Measurements from ENCODE around the gene PTPRT. TPM values are rescaled to one million over a fixed set of nuclear protein-coding genes. Genes with fewer than 3 reads are reported as not detected.

The PTPRT gene
- total and polyA plus RNA-seq, 4 donors: 0.14 to 2.8 (median 0.40) TPM

DNA sequence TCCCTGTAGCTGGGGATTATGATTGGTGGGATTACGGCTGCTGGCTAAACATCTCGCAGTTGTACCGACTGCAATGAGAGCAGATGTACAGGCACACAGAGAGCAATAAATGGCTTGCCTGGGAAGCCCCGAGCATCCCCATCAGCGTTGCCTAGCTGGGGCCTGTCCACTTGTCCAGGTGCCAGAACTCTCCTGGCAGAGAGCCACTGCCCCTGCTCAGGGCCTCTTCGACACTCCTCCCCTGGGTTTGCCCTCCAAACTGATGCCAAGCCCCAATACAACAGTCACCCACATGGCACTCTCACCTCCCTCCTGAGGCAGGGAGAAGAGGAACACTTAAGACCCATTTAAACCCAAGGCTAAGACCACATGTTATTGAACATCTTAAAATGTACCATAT is 715.1 kb downstream of the PTPRT start (continued):
- TF ChIP-seq ZBTB33 (IDR thresholded peaks at IDR 0.05): no peak
- TF ChIP-seq TAF1 (conservative IDR thresholded peaks at IDR 0.05): no peak
- no peak for TF ChIP-seq FOXA2 (IDR thresholded peaks at IDR 0.05)
- TF ChIP-seq MAX (IDR thresholded peaks at IDR 0.05): no peak
- TF ChIP-seq YY1 (IDR thresholded peaks at IDR 0.05): no peak
- no peak for TF ChIP-seq JUND (IDR thresholded peaks at IDR 0.05)
- TF ChIP-seq RXRA (IDR thresholded peaks at IDR 0.05): no peak
- no peak for TF ChIP-seq HNF4A (conservative IDR thresholded peaks at IDR 0.05)

DNA sequence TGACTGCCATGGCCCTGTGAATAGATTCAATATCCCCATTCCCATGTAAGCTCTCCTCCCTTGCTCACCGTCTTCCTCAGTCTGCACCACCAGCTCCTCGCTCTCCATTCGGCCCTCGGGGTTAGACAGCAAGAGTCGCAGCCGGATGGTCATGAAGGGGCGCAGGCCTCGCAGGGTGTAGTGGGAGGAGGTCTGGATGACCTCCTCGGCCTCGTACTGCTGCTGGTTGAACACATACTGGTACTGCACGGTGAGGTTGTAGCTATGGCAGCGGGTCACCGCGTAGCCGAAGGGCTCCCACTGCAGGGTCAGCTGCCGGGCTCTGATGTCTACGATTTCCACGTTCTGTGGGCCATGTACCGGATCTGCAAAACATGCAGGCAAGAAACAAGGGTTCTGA is 717.5 kb downstream of the PTPRT start:
- WGBS: 92% methylated on average over 19 of the region's 19 CpGs
- no peak overlapping the region for H3K9ac ChIP-seq (ENCODE audit: low read depth in 1 of 2, low read length in 2 of 2)
- no peak for TF ChIP-seq TAF1 (conservative IDR thresholded peaks at IDR 0.05)
- no peak for TF ChIP-seq FOXA1 (IDR thresholded peaks at IDR 0.05)
- TF ChIP-seq RXRA (IDR thresholded peaks at IDR 0.05): no peak
- TF ChIP-seq JUND (IDR thresholded peaks at IDR 0.05): no peak
- no peak for TF ChIP-seq YY1 (IDR thresholded peaks at IDR 0.05)
- TF ChIP-seq MAX (IDR thresholded peaks at IDR 0.05): no peak
- TF ChIP-seq, protein P1, sequence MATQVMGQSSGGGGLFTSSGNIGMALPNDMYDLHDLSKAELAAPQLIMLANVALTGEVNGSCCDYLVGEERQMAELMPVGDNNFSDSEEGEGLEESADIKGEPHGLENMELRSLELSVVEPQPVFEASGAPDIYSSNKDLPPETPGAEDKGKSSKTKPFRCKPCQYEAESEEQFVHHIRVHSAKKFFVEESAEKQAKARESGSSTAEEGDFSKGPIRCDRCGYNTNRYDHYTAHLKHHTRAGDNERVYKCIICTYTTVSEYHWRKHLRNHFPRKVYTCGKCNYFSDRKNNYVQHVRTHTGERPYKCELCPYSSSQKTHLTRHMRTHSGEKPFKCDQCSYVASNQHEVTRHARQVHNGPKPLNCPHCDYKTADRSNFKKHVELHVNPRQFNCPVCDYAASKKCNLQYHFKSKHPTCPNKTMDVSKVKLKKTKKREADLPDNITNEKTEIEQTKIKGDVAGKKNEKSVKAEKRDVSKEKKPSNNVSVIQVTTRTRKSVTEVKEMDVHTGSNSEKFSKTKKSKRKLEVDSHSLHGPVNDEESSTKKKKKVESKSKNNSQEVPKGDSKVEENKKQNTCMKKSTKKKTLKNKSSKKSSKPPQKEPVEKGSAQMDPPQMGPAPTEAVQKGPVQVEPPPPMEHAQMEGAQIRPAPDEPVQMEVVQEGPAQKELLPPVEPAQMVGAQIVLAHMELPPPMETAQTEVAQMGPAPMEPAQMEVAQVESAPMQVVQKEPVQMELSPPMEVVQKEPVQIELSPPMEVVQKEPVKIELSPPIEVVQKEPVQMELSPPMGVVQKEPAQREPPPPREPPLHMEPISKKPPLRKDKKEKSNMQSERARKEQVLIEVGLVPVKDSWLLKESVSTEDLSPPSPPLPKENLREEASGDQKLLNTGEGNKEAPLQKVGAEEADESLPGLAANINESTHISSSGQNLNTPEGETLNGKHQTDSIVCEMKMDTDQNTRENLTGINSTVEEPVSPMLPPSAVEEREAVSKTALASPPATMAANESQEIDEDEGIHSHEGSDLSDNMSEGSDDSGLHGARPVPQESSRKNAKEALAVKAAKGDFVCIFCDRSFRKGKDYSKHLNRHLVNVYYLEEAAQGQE (IDR thresholded peaks at IDR 0.05): no peak
- TF ChIP-seq FOXA2 (IDR thresholded peaks at IDR 0.05): no peak
- no peak for TF ChIP-seq NR2F2 (IDR thresholded peaks at IDR 0.05)
- no peak for TF ChIP-seq RAD21 (IDR thresholded peaks at IDR 0.05)
- DNase-seq (ENCODE audit: low spot score): no peak
- no peak overlapping the region for H3K4me3 ChIP-seq (ENCODE audit: low read depth in 1 of 3, low read length in 3 of 3)
- H3K36me3 ChIP-seq (ENCODE audit: control insufficient read depth in 4 of 4, insufficient read depth in 3 of 4, low read depth in 1 of 4, low read length in 3 of 4): no peaks in the 10 kb centered on the region
- H3K27me3 ChIP-seq (ENCODE audit: control insufficient read depth in 4 of 4, insufficient read depth in 4 of 4, low read length in 3 of 4): peaks cover 0 to 4% (median 0%) of the 10 kb centered on the region in 4 donors
- no peak overlapping the region for H3K27ac ChIP-seq (ENCODE audit: low read depth in 1 of 2, low read length in 2 of 2)
- no peaks in the 10 kb centered on the region for H3K4me1 ChIP-seq (ENCODE audit: control insufficient read depth in 4 of 4, insufficient read depth in 4 of 4, low read length in 3 of 4)
- no peaks in the 10 kb centered on the region for H3K9me3 ChIP-seq (ENCODE audit: control insufficient read depth in 4 of 4, low read length in 3 of 4)

GRCh38 chr20:42461965-42462593 is 727.6 kb downstream of the PTPRT start:
- no peak for TF ChIP-seq GABPA (IDR thresholded peaks at IDR 0.05 in 1 of 2, conservative IDR thresholded peaks at IDR 0.05 in 1 of 2)
- TF ChIP-seq ATF3 (IDR thresholded peaks at IDR 0.05): no peak
- Histone ChIP-seq H3K9me3 (ENCODE audit: control insufficient read depth in 4 of 4, low read length in 3 of 4) (no peaks in the 10 kb centered on the region), H3K9ac (ENCODE audit: low read depth in 1 of 2, low read length in 2 of 2) (no peak overlapping the region), H3K4me3 (ENCODE audit: low read depth in 1 of 3, low read length in 3 of 3) (no peak overlapping the region), H3K36me3 (ENCODE audit: control insufficient read depth in 4 of 4, insufficient read depth in 3 of 4, low read depth in 1 of 4, low read length in 3 of 4) (no peaks in the 10 kb centered on the region), H3K27me3 (ENCODE audit: control insufficient read depth in 4 of 4, insufficient read depth in 4 of 4, low read length in 3 of 4) (no peaks in the 10 kb centered on the region), H3K4me1 (ENCODE audit: control insufficient read depth in 4 of 4, insufficient read depth in 4 of 4, low read length in 3 of 4) (no peaks in the 10 kb centered on the region), H3K27ac (ENCODE audit: low read depth in 1 of 2, low read length in 2 of 2) (no peak overlapping the region)
- DNase-seq (ENCODE audit: low spot score): no peak
- WGBS: 66% methylated on average over 2 of the region's 2 CpGs

All from liver (tissue), 9 donors.